ENCODE data around the gene DNASE2B.

The DNASE2B gene, protein sequence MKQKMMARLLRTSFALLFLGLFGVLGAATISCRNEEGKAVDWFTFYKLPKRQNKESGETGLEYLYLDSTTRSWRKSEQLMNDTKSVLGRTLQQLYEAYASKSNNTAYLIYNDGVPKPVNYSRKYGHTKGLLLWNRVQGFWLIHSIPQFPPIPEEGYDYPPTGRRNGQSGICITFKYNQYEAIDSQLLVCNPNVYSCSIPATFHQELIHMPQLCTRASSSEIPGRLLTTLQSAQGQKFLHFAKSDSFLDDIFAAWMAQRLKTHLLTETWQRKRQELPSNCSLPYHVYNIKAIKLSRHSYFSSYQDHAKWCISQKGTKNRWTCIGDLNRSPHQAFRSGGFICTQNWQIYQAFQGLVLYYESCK

GRCh38 chr1:84398175-84399155 is at the start of gene DNASE2B:
TSS of gene DNASE2B (plus strand) at chr1:84398484. CDS start at chr1:84398565, 81 bp downstream.
- no peak for ATAC-seq
- no peak for DNase-seq

DNA sequence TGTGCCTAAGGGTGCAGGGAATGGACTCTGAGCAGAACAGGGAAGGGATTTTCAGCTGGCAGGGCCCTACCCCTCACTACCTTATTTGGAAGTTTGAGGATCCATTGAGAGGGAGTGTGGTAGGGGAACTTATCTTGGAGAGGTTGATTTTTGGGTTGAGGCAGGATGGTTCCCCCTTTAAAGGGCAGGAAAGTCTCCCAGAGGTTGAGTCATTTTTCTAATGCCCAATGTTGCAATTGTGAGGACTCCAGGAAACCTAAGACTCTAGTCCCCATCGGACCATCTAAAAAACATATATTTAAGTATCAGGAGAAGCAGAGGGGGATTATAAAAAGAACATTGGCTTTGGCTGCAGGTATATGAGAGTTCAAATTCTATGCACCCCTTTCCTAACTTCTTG is 49.5 kb upstream of the DNASE2B start:
- no peak for ATAC-seq
- DNase-seq, result no peak

- no peak for ATAC-seq
- DNase-seq, result no peak
Measured at GRCh38 chr1:84350104-84350503, 48.2 kb upstream of the DNASE2B start.

GRCh38 chr1:84350550-84350949 is 47.7 kb upstream of the DNASE2B start:
- DNase-seq (no peak), ATAC-seq (no peak)

DNA sequence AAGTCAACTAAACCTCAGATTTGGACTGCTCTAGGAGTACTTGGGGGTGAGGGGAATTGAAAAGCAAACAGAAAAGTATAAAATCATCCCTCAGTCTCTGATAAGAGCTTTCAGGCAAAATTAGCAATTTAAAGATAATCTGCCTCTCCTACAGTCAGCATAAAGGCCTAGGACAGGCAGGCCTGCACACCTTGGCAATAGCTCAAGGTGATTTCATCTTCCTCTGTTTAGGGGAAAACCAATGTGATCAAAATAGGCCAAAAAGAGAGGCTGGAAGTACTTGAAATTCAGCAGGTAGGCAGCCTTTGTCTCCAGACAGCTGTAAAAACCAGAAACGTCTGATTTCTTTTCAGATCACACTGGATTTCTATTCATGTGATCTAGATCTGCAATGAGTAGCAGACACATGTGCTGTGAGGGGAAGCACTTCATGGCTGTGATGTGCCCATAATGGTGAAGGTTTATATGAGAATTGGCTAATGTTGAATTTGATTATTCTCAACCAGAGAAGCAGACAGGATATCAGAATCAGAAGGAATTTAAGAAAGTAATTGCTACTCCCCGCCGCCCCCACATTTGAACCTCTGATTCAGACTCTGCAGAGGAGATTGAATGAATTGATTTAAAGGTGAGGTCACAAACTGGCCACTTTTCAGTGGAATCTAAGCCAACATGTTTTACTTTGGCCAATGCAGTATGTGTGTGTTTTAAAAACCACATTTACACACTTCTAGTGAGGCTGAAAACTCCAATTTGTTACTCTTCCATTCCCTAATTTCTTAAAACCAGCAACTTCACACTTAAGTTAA is 45.8 kb upstream of the DNASE2B start:
- ATAC-seq (no peak), DNase-seq (no peak)

- no peak for ATAC-seq
Measured at GRCh38 chr1:84353695-84354094, 44.6 kb upstream of the DNASE2B start.

DNA sequence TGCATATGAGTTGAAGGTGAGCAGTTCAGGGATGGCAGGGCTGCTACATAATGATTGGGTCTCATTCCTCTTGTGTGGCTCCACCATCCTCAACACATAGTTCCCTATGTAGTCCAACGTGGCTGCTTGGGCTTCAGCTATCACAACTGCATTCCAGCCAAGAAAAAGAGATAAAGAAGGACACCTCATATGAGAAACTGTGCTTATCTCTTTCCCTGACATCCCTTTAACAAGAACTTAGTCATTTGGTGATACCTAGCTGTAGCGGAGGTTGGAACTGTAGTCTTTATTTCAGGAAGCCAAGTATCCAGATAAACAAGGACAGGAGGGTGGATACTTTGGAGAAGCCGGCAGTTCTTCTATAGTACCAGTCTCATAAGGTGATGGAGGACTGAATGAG is 42.7 kb upstream of the DNASE2B start:
- DNase-seq, result no peak
- ATAC-seq, result no peak

More at GRCh38 chr1:84353695-84354094, 44.6 kb upstream of the DNASE2B start:
- no peak for DNase-seq

DNA sequence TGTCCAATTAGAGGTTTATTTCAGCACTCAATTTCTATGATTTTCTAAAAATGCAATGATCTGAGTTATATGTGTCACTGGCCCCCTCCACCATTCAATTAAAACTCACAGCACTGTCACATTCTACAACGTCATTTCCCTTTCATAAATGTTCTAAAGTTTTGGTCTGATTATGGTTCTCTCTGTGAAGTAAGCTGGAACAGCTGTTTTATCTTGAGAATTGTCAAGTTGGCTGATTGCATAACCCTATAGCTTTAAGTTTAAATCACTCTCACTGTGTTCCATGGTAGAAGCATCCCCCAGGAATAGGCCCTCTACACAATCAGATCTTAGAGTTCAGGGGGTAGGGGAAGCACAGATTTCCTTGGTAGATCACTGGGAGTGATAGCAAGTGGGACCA is 41.4 kb upstream of the DNASE2B start:
- ATAC-seq (no peak), DNase-seq (no peak)

DNA sequence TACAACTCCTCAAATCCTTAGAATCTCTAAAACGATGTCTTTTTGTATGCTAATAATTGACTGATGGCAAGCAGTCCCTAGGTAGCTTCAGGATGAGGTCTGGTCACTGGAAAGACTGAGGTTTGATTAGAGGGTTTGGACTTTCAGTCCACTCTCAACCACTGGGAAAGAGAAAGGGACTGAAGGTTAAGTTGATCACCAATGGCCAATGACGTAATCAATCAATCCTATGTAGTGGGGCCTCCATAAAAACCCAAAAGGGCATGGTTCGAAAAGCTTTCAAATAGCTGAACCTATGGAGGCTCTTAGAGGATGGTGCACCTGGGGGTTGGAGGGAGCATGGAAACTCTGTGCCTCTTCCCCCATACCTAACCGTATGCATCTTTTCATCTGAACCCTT is 39.6 kb upstream of the DNASE2B start:
- DNase-seq (no peak), ATAC-seq (no peak)

DNA sequence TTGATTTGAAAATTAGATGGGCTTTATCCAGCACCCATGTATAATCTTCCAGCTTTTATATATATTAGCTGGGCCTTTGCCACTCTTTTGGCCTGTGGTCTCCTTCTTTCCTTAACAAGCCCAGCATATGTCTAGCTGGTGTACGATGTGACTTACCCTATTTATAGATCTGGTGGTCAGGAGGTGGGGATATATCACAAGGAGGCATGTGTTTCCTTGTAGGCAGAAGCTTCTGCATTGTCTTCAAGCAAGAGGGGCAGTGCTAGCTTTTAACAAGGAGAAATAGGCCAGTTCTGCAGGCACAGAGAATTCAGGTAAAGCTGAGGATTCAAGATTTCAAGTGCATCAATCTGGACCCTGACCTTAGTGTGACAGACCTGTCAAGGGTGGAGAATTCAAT is 38.0 kb upstream of the DNASE2B start:
- ATAC-seq (no peak), DNase-seq (no peak)

GRCh38 chr1:84361796-84362195 is 36.5 kb upstream of the DNASE2B start:
- ATAC-seq (no peak), DNase-seq (no peak)

DNA sequence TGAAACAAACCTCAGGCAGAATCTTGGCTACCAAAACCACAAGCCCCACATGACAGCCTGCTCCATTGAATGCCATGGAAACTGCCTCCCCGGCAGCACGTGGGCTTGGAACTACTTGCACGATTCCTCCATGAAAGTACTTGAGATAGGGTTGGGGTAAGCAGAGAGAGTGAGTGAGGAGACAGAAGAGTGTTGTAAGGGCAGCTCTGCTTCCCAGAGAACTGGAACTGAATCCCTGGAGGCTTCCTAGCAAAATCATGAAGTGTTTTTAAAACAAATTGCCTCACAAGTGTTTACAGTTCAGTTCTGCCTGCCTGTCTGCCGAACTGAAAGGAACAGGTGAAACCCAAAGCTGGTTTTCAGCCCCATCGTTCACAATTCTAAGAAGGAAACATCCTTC is 35.3 kb upstream of the DNASE2B start:
- ATAC-seq (no peak), DNase-seq (no peak)

DNA sequence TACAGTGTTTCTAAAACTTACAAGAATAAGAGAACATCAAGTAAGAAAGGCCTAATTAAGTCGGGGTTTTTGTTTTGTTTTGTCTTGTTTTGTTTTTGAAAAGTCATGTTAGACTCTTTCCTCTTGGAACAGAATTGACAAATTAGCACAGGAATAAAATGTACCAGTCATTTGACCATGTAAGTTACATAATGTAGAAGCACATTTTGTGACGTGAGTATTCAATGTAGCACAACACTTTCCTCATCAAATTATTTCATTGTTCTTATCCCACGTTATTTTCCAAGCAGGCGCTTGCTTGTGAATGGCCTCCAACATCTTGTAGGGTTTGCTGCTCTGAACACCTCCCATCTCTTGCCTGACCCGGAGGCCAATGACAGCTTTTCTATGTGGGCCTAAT is 34.7 kb upstream of the DNASE2B start:
- no peak for ATAC-seq

DNA sequence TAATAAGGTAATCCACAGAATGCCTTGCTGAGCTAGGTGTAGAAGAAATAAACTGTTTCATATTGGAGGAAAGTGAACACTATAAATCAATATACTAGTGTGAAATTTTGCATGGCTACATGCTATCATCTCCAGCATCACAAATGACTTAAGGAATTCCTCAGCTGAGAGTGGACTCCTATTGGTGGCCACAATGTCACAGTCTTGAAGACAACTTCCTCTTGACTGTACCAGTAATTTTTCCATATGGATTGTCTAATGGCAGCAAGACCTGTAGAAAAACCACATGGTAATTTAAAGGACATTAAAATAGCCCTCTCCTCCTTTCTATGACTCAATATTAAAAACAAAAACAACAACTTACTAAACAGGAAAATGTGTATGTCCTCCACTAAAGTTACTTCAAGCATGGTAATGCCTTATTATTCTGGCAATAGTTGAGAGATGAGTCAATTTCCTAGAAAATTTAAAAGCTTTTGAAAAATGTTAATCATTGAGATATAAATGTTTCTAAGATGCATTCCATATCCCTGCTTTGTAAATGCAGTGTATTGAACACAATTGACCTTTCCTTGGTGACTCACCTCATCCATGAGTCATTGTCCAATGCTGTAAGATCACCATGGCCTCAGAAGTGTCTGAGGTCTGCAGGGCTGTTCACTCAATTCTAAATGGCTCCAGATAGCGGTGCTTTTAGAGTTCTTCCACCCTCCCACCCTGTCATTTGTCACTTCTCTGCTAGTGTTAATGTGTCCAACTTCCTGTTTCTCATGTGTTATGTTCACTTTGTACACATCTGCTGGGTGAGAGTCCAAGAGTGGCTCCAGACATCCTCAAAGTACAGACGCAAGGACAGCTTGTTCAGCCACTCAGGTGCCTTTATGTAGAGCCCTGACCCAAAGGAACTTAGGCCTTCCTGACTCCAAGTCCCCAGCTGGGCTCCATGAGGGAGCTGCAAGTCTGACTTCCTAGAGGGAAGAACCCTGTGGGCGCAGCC is 32.8 kb upstream of the DNASE2B start:
- ATAC-seq, result peak; percentile 96

More for the DNA sequence above, 34.7 kb upstream of the DNASE2B start:
- no peak for DNase-seq

DNA sequence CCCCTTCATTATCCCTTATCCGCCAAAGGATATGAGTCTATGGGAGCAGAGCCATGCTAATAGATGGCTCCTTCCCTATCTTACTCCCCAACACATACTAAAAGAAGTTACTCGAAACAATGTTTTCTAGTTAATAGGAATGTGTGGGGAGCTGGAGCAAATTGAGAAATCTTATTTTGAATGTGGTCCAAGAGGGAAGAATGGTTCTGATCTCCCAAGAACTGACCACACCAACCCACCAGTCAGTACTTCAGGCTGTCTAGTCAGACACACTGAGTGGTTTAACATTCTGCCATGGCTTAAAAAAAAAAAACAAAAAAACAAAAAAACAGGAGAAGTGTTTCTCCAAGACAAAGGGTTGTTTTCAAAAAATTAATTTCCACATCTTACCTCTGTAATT is 31.5 kb upstream of the DNASE2B start:
- ATAC-seq, result no peak
- no peak for DNase-seq

More for the DNA sequence above, 32.8 kb upstream of the DNASE2B start:
- DNase-seq, result peak; percentile 43

DNA sequence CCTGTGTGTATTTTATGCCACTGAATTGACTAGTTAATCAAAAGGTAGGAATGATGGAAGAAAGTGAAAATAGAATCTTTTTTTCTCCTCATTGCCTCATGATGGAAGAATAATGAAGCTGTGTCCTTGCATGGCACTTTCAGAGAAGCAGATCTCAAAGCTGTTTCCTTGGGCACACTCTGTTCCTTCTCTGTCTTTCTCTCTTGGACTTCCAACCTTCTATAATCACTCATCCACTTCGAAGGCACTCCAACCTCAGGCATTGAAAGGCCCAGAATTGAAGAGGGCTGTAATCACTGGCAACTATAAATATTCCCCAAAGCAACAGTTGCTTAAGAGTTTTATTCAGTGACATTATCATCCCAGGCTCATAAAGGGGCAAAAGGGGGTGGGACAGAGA is 31.1 kb upstream of the DNASE2B start:
- ATAC-seq (no peak), DNase-seq (no peak)

GRCh38 chr1:84368441-84368840 is 29.8 kb upstream of the DNASE2B start:
- ATAC-seq (no peak), DNase-seq (no peak)

- DNase-seq, result no peak
- no peak for ATAC-seq
Measured at GRCh38 chr1:84370266-84370665, 28.0 kb upstream of the DNASE2B start.

DNA sequence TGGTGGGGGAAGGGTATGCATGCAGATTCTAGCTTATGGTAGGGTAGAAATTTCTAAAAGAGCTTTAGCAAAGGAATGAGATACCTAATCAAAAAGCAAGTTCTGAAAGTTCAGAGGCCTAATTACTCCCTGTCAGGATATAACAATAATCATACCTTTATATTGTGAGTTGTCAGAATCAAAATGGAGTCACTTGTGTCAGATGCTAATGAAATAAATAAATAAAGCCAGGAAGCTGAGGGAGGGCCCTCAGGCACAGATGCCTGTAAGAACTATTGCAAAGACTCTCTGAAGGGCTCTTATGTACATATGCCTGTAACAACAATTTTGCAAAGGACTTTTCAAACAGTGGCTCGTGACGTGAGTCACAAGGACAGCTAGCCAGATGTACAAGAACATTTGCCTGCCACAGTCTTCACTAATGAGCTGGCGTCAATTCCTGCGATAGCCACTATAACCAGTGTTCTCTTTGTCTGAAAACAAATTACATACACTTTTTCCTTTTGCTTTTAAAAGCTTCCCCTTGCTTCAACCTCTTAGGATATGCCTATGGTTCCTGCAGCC is 27.4 kb upstream of the DNASE2B start:
- no peak for DNase-seq
- no peak for ATAC-seq

GRCh38 chr1:84373436-84374141 is 24.7 kb upstream of the DNASE2B start:
- DNase-seq, result no peak
- no peak for ATAC-seq
